UCSD-AML1 (cell line): ENCODE data around the gene SPINK13.
"Not testable (repeated sequence)": the region's sequence is repeated elsewhere in the genome, so short reads cannot be mapped to it uniquely, and the experiment has no call there.

Experiments used
- DNase-seq: peaks from one replicate; lab custom pipeline; 2025; ENCODE audit not compliant: unreplicated experiment; lab: John Stamatoyannopoulos, UW

Gene SPINK13, protein sequence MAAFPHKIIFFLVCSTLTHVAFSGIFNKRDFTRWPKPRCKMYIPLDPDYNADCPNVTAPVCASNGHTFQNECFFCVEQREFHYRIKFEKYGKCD

DNA sequence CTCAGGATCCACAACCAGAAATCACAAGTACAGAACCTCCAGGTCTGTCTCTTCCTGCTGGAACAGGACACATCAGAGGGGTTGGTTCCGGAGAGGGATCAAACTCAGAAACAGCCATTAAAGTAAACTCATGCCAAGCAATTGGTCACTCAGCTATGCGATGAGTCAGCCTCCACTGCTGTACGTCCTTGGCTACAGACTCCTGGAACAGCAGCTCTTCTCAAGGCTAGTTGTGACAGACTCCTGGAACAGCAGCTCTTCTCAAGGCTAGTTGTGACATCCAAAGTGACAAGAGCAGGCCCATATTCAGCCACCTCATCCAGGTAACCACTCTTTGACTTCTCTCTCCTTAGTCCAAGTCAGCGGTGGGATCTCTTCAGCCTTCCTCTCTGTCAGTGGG is at the start of gene SPINK13:
Gene SPINK13 (plus strand): TSS at position 229 of the 400 bp plus-strand sequence. CDS start 1,279 bp downstream, outside the sequence.
- DNase-seq = no peak

DNA sequence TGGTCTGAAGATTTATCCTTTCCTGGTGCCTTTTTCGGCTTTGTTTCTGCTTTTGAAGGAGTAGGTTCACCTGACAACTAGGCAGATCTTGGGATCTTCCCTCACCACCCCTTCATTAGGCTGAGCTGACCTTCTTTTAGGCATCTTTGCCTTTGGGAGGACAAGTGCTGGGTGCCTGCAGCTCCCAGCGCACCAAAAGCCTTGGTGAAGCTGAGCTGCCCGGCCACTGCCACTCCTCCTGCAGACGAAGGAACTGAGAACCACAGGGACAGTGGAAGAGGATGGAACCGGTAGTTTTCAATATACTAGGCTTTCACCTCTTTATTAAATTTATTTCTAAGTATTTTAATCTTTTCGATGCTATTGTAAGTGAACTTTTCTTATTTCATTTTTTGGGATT is 47.1 kb upstream of the SPINK13 start:
- no peak for DNase-seq

DNA sequence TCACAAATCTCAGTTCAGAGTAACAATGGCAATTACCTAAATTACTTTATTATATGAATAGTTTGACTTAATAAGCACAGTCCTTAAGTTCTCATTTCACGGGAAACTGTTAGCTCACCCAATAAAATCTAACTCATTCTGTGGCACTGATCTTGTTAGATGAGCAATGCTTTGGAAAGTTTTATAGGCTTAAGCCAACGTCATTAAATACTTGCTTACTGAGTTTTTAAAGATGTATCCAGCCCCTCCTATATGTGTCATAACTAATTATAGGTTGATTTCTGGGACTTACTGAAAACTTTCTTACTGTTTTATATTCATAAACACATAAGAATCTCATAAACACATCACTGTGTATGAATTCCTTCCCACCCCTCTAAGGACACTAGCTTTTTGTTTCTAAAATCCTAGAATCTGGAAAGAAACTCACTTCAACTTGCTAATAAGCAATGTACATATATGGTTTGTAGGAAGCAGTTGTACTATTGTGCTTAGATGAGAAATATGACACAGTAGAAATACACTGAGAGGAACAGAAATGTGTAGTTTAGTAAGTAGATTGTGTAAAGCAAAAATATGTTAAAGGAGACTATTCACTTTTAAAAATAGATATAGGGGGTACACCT is 44.4 kb upstream of the SPINK13 start:
- DNase-seq = no peak

DNA sequence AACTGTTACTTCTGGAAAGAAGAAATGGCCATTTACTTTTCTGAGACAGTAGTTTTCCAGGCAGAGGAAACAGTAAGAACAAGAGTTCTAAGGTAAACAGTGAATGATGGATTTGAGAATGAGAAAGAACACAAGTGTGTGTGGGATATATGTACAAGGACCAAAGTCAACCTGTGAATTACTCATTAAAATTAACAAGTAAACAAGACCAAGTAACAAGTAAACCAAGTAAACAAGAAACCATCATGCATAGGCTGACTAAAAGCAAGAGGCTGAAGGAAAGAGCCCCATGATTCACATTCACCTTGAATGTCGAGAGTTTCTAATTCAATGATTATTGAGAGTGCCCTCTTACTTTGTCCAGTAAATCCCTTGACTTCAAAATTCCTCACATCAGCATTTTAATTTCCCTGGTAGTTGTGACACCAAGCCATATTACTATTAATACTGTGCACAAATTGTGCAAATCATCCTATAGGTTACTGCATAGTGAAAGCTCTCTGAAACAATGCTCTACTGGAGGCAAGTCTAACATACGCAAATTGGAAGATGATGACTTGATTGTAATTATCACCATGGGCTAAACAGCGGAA is 40.1 kb upstream of the SPINK13 start:
- no peak for DNase-seq

DNA sequence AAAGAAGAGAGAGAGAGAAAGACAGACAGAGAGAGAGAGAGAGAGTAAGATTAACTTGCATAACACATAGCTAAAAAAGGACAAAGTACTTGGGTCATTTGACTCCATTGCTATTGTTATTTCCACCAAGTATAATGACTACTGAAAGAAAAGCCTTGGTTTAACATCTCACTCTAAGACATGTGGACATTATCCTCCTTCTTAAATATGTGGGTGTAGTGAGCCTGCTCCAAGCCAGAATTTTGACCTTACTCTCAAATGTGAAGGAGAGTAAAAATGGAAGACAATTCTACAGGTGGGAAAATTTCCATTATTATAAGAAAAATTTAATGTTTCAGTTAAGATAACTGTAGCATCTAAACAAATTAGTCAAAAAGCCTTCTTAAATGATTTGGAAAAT is 38.8 kb upstream of the SPINK13 start:
- no peak for DNase-seq

DNA sequence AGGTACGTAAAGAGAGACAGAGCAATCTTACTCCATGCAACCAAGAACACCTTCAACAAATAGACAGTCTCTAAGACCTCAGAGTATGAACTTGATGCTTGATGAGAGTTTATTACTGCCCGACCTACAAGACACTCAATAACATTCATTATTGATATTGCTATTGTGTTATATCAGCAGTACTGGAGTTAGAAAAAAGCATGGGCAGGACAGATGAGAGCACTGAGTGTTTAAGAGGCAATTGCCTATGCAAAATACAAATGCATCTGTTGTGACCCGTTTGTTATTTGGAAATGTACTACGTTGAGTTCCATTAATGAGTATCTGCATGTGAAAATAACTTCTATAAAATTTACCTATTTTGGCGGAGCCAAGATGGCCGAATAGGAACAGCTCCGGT is 38.4 kb upstream of the SPINK13 start:
- no peak for DNase-seq

DNA sequence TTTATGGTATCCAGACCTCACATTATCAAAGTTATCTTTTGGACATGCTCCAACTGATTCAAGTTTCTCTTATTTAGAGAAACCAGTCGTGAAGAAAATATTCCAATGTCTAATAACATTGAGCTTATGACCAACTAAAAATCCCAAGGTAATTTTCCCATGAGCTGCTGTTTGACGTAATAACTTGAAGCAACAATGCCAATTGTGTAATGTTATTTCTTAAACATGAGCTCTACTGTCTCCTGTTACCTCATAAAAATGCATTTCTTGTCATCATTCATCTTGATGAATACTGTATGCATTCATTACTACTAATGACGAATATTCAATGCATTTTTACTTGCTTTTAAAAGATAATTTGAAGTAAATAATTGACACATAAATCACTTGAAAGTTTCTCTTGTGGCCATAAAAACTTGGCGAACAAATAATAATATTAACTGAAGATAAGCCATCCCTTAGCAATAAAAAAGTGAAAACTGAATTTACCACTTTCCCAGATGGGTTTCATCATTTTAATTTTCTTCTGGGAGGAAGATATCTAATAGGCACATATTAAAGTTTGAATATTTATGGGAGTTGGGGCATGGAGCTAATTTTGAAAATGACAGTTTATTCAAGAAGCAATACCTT is 30.7 kb upstream of the SPINK13 start:
- DNase-seq = no peak

DNA sequence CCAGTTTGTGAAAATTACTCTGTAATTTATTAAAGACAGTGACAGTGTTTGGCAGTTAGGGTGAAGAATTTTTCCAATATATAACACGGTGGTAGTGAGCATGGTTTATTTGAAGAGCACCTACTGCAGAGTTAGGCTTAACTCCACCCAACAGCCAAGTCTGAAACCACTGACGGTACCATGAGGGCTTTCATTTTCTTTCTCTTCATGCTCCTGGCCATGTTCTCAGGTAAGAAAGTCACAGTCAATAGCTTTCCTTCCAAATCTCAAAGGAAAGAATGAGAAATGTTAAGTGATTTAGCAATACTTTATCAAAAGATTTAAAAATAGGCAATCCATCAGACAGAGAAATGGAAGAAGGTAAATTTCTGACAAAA is 30.2 kb upstream of the SPINK13 start, which contains the start of gene MARCOL:
Gene MARCOL (plus strand): TSS at position 108 of the 377 bp plus-strand sequence. CDS start 73 bp downstream, at position 181.
- DNase-seq = no peak

DNA sequence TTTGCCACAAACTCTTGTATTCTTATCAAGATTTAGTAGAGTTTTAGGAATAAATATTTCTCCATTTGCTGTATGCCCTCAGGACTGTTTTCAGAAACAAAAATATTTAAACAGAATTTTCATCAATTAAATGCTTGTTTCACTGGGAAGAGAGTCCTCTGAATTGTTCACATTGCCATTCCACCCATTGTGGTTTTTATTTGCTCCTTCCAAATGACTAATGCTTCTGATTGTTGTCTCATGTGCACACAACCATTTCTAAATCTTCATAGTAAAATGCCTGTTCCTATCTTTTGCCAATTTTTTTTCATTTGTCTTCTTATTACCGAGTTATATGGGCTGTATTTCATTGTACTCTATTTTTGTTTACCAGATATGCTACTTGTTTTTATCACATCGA is 19.7 kb upstream of the SPINK13 start:
- no peak for DNase-seq

DNA sequence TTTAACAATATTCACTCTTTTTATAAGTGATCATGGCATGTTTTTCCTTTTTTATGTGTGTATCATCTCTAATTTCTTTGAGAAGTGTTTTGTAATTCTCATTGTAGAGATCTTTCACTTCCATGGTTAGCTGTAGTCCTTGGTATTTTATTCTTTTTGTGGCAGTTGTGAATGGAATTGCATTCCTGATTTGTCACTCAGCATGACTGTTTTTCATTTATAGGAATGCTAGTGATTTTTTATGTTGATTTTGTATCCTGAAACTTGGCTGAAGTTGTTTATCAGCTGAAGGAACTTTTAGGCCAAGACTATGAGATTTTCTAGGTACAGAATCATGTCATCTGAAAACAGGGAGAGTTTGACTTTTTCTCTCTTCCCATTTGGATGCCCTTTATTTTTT is 13.1 kb upstream of the SPINK13 start:
- DNase-seq = no peak

DNA sequence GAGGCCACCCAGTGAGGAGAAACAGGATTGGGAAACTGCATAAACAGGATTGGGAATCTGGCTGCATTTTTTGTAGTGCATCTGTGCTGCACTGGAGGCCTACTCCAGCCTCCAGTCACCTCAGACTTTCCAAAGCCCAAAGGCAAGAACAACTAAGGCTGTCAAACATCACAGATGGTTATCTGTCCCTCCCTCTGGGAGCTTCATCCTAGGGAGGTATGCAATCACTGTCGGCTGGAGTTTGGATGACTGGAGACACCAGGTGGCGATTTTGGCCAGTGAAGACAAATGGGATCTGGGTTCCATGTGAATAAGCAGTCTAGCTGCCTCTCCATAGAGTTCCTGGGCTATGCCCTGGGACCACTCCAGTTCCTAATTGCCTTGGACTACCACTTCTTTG is 9.3 kb upstream of the SPINK13 start:
- no peak for DNase-seq

DNA sequence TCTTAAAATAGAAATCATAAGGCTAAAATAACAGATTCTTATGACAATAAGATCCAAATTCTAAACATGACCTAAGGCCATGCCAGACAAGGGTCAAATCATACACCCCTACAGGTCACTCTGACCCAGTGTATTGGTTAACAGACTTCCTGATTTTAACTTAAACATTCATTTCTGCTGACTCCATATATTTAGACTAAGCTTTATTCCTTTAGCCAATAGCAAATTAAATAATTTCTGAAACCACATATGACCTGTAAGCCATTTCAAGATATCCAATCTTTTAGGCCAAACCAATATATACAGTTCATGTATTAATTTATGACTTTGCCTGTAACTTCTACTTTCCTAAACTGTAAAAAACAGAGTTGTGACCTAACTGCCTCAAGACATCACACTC is 7.4 kb upstream of the SPINK13 start:
- DNase-seq = no peak

DNA sequence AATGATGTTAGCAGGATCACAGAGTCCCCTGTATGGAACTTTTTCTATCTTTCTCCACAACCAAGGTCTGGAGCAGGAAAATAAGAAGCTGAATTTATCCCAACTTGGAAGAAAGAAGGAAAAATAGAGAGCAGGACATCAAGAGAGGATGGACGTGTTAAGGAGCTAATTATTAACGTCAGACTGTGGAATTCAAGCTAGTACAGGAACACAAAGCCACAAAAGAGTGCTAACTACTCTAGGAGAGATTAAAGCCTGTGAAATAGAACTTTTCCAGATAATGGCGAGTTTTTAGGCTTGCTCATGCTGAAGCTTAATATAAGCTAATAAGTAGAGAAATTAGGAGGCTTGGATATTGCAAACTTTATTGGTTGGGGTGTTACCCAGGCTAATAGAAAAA is 632 bp upstream of the SPINK13 start:
- no peak for DNase-seq

DNA sequence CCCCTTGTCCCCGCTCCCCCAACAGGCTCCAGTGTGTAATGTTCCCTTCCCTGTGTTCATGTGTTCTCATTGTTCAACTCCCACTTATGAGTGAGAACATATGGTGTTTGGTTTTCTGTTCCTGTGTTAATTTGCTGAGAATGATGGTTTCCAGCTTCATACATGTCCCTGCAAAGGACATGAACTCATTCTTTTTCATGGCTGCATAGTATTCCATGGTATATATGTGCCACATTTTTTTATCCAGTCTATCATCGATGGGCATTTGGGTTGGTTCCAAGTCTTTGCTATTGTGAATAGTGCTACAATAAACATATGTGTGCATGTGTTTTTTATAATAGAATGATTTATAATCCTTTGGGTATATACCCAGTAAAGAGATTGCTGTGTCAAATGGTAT is 6.5 kb downstream of the SPINK13 start:
- DNase-seq = not testable (repeated sequence)

DNA sequence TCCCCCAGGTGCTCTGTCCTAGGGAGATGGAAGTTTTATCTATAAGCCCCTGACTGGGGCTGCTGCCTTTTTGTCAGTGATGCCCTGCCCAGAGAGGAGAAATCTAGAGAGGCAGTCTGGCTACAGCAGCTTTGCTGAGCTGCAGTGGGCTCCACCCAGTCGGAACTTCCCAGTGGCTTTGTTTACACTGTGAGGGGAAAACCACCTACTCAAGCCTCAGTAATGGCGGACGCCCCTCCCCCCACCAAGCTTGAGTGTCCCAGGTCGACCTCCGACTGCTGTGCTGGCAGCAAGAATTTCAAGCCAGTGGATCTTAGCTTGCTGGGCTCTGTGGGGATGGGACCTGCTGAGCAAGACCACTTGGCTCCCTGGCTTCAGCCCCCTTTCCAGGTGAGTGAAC is 12.3 kb downstream of the SPINK13 start:
- not testable (repeated sequence) for DNase-seq

DNA sequence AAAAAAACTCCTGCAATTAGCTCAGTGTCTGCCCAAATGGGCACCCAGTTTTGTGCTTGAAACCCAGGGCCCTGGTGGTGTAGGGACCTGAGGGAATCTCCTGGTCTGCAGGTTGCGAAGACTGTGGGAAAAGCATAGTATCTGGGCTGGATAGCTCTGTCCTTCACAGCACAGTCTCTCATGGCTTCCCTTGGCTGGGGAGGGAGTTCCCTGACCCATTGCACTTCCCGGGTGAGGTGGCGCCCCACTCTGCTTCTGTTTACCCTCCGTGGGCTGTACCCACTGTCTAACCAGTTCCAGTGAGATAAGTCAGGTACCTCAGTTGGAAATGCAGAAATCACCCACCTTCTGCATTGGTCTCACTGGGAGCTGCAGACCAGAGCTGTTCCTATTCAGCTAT is 12.7 kb downstream of the SPINK13 start:
- not testable (repeated sequence) for DNase-seq

DNA sequence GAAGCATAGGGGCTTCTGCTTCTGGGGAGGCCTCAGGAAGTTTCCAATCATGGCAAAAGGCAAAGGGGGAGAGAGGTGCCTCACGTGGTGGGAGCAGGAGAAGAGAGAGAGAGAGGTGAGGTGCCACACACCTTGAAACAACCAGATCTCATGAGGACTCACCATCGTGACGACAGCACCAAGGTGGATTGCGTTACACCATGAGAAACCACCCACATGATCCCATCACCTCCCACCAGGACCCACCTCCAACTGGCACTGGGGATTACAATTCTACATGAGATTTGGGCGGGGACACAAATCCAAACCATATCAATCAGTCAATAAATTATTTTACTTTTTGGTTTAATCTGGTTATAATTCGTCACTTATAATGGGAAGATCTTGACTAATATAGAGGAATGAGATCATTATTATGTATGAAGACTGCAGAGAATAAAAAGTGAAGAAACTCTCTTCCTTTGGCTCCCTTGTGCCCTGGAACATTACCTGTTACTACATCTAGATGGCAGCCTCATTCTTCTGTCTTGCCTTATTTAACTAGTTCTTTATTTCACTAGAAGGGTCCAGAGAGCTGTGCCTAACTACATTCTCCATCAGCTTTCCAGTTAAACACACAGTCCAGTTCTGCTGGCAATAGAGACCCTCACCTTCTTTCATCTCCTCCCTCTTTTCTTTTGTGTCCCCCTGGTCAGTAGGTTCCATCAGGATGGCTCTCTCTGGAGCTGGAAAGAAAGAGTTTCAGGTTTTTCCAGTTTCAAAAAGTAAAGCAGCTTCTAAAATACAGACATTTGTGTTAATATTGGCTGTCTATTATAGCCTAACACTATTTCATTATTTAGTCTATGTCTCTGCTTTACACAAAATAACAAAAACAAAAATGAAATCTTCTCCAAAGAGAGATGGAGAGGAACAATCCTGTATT is 21.9 kb downstream of the SPINK13 start:
- no peak for DNase-seq

DNA sequence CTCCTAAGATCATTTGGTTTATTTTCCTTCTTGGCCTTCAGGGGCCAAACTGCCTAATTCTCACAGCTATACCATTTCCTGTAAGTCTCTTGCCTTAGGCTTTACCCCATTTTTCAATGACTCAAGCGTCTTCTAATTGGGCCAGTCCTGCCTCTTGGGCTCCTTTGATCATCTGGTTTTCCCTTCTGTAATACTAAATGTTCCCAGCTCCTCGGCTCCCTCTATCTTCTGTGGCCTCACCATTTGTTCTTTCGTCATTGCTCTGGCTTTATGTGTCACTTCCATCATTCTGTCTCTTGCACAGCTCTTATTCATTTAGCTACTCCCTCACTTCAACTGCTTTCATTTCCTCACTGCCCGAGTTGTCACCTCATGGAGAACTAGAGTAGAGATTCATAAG is 29.1 kb downstream of the SPINK13 start:
- DNase-seq = no peak

DNA sequence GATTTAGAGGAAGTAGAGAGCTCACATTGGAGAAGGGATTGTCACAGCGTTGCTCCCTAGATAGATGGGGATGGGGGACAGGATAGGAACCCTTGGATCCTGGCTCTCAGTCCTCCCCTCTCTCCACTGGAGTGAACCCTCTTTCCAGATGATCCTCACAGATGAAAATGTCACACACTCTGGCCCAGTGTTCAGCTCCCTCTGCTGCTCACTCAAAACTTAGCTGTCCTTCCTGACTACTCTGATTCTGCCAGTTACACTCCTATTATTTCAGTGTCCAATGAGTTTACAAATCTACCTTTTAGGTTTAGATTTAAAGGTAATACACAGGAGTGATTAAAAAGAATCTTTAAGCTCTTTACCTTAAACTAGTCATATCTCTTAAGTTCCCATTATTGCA is 37.9 kb downstream of the SPINK13 start:
- DNase-seq = no peak

DNA sequence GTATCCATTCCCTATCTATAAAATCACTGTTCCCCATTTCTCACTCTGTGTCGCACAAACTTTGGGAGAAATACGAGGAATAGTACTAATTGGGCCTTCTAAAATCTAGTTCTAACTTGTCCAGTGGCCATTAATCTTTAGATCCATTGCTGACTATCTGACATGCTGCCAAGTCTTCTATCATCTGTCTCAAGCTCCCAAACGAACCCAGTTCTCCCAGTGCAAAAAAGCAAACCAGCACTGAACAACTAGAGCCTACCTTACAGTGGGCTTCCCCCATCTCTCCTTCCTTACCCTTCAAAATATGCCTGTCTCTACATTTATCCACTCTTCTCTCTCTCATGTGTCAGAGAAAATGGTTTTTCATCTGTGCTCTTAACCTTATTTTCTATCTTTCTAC is 40.4 kb downstream of the SPINK13 start:
- no peak for DNase-seq

DNA sequence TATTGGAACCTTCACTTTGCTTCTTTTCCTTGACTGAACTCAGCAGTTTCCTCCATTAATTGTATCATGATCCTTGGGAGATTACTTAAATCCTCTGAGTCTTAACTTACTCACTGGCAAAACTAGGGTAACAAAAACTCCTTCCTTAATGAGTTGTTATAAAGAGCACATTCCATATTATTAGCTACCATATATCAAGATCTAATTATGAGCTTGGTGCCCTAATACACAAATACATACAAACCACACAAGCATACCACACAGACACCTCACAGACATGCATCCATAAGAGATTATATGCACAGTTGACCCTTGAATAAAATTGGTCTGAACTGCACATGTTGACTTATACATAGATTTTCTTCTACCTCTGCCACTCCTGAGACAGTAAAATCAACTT is 41.2 kb downstream of the SPINK13 start:
- no peak for DNase-seq
